C1 segment of cervical spinal cord (tissue), 14 donors: ENCODE measurements around the gene NTRK3.
"Not testable (repeated sequence)": the region's sequence is repeated elsewhere in the genome, so short reads cannot be mapped to it uniquely, and the experiment has no call there.

ENCODE experiments used
- DNase-seq, 14 donors: peaks; one replicate each; lab custom pipeline; 2025; lab: John Stamatoyannopoulos, UW

Gene NTRK3

GRCh38 chr15:88077296-88078020, 179.1 kb downstream of the NTRK3 start:
- no peak for DNase-seq

DNA sequence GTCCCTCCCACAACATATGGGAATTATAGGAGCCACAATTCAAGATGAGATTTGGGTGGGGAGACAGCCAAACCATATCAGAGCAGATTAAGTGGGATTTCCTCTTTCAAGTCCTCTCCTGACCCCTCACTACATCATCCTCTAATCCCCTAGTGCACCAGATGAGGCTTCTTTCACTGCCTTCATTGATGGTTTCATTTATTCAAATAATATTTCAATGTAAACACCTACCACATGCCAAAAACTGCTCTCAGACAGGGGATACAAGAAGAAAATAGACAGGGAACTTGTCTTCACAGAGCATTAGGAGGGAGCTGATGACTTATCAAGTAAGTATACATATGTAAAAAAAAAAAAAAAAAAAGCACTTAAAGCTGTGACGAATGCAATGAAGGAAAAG, 180.2 kb downstream of the NTRK3 start:
- DNase-seq: no peak

- DNase-seq: no peak
Measured at GRCh38 chr15:88075102-88075501, 181.4 kb downstream of the NTRK3 start.

GRCh38 chr15:88074386-88074785, 182.2 kb downstream of the NTRK3 start:
- no peak for DNase-seq

GRCh38 chr15:88073391-88073691, 183.2 kb downstream of the NTRK3 start:
- DNase-seq: no peak

DNA sequence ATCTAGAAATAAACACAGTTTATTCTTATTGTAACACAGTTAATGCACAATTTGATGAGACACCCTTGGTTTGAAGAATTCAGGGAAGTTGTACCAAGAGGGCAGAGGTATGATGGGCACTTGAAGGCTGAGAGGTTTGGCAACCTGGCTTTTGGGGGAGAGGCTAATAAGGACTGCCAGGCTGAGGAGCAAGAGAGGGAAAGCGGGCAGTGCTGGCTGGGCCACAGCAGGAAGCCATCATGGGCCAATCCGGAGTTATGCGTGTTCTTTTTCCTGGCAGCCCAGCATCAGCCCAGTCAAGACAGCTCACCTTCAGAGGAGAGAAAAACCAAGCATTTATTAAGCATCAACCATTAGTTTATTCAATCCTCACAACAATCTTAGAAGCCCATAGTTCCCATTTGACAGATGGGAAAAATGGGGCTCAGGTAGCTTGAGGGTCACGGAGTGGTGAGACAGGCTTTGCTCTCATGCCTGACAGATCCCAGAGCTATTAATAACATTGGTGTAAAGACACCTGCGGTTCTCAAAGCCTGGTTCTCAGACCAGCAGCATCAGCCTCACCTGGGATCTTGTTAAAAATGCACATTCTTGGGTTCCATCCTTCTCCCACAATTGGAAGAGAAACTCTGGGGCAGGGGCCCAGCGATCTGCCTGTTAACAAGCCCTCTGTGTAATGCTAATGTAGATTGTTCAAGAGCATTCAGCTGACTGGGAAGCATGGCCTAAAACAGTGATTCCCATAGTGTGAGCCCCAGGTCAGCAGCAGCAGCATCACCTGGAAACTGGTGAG, 183.7 kb downstream of the NTRK3 start:
- peak in 1 of 14 donors; percentile 20 for DNase-seq

DNA sequence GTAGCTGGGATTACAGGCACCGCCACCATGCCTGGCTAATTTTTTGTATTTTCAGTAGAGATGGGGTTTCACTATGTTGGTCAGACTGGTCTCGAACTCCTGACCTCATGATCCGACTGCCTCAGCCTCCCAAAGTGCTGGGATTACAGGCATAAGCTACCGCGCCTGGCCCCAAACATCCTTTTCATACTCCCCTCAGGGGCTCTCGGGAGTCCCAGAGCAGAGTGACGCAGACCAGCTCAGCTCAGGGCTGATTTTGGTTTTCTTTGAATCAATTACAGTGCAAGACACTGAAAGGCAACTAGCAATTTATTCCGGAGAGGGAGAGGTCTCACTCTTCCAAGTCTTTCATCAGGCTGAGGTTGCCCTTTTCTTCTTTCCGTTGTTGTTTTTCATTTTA, 184.4 kb downstream of the NTRK3 start:
- DNase-seq: not testable (repeated sequence)

- DNase-seq: peak in 1 of 14 donors; percentile 56
Measured at GRCh38 chr15:88071141-88071540, 185.4 kb downstream of the NTRK3 start.

DNA sequence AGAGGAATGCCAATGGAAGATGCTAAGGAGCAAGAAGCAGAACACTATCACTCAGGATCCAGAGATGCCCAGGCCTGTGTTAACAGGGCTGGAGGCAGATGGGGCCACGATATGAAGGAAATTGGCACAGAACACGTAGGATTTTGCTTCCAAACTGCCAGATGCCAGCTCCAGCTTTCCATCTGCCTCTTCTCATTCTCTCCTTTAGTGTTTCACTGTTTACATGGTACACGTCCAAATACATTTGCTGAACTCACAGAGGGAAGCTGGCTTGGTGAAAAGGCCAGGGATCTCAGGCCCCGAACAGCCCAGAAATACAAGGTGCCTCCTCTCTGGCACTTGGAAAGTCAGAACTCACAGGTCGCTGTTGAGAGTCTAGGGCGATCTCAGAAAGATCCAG, 187.0 kb downstream of the NTRK3 start:
- DNase-seq: peak in 1 of 14 donors; percentile 90

GRCh38 chr15:88067331-88067685, 189.2 kb downstream of the NTRK3 start:
- DNase-seq: no peak

GRCh38 chr15:88066636-88067330, 189.8 kb downstream of the NTRK3 start:
- DNase-seq: no peak

- peak in 9 of 14 donors; percentile 20 to 96 (median 29) for DNase-seq
Measured at GRCh38 chr15:88061452-88061851, 195.1 kb downstream of the NTRK3 start.

- DNase-seq: no peak
Measured at GRCh38 chr15:88060383-88060782, 196.2 kb downstream of the NTRK3 start.

DNA sequence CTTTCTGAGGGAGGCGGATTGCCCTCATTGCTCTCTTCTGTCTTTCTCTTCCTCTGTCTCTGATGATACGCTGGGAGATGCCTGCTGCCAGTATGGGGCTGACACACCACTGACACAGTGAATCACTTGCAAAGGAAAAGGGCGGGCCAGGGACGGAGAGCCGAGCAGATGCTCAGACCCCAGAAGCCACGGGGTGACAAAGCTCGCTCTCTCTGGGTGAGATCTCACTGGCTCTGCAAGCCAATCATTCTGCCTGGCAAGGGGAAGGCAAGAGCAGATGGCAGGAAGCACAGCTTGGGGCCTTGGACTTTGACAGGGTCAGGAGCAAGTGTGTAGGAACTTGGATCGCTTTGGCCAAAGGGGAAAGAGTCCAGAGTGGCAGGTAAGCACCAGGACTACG, 198.7 kb downstream of the NTRK3 start:
- peak in 2 of 14 donors; percentile 37 to 95 for DNase-seq

DNA sequence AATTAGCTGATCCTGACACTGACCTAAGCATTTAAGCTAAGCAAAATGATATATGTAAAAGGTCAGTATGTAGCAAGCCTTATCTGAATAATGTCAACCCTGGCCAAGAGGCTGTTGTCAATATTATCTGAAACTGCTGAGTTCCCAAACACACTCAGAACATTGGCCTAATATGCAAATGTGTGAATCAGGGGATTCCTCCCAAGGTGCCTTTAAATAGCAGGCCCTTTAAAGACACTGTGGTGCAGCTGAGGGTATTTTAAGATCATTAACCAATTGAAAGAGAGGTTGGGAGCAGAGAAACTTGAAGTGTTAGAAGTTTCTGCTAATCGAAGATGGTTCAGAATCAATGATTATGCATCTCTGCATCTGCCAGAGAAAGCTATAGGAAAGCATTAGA, 207.0 kb downstream of the NTRK3 start:
- DNase-seq: no peak

DNA sequence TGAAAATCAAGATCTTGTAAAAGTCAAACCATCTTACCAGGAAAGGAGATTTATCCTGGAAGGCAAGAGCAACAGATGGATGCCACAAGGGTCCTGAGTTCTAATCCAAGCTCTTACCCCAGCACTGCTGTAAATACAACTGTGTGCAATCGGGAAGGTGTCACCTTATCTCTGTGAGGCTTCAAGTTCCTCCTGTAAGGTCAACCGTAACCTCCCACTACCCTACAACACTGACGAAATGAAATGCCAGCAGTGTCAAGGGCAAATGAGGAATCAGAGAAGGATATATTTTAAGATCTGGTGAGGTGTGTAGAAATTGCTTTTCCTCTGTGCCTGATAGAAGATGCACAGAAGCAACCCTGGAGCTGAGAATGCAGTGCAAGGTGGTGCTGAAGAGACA, 207.8 kb downstream of the NTRK3 start:
- no peak for DNase-seq

DNA sequence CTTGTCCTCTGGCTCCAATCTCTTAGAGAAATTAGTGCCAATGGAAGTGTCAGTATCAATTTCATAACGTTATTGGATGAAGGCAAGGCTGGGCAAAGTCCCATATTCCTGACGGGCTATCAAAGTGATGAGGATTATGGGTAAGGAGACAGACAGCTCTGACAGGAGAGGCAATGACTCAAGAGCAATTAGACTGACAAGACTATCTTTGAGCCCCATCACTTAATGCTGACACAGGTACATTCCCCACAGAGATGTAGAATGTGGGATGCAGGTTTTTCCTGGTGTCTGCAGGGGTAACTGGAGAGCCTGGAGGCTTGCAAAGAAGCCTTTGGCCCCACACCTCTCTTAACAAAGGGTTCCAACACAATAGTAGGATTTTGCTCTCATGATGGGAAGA, 208.3 kb downstream of the NTRK3 start:
- DNase-seq: no peak

- no peak for DNase-seq
Measured at GRCh38 chr15:88046576-88047129, 209.9 kb downstream of the NTRK3 start.

DNA sequence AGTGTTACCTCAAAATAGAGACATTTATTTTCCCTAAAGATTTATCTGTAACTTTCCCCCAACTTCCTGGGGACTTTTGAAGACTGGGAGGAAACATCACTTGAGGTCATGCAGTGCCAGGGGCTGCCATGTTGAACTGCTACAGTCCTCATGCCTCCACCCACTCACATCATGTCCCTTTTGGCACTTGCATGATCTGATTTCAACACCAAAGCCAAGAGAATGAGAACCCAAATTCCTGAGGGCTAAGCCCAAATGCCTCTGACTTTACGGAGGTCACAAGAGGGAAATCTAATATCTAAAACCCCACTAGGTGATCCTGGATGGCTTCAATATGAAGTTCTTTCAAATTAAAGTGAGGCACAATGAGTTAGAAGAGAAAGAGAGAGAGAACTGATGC, 213.1 kb downstream of the NTRK3 start:
- DNase-seq: no peak

GRCh38 chr15:88042047-88042446, 214.5 kb downstream of the NTRK3 start:
- no peak for DNase-seq

DNA sequence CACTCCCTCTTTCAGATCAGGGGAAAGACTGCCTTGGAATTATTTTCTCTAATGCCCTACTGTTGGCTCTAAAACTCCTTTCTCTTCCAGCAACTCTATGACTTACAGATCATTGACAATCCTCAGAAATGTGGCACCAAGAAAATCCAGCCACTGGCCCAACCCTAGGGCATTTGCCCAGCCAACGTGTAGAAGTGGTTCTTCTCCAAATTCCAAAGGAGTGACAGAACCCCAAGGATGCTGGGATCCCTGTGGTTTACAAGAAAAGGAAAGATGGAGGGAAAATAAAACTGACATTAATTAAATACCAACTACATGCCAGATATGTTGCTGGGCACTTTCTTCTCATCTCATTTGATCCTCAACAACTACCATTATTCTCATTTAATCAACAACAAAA, 216.0 kb downstream of the NTRK3 start:
- no peak for DNase-seq

GRCh38 chr15:88038261-88038660, 218.3 kb downstream of the NTRK3 start:
- no peak for DNase-seq
